Measurements from ENCODE around the gene RIIAD1. TPM values are rescaled to one million over a fixed set of nuclear protein-coding genes. Genes with fewer than 3 reads are reported as not detected.
A peak's percentile ranks its signal among the peaks of the same experiment; 100 is the strongest.
"Not testable (repeated sequence)": the region's sequence is repeated elsewhere in the genome, so short reads cannot be mapped to it uniquely, and the experiment has no call there.

RIIAD1 gene
- polyA plus RNA-seq, 3 donors: not detected

- H3K27me3 ChIP-seq (ENCODE audit: control insufficient read depth in 2 of 2, insufficient read depth in 2 of 2, low read length in 2 of 2): no peaks in the 10 kb centered on the region
- no peaks in the 10 kb centered on the region for H3K27me3 Mint-ChIP-seq (ENCODE audit: low read depth in 3 of 3)
- H3K4me1 Mint-ChIP-seq: peaks cover 27% of the 10 kb centered on the region
- no peak for TF ChIP-seq CTCF (IDR thresholded peaks at IDR 0.05)
- H2AFZ ChIP-seq (ENCODE audit: insufficient read depth, low read depth, low read length, poor library complexity, severe bottlenecking): peak overlapping the region; percentile 97
- H3K9me3 Mint-ChIP-seq: peaks cover 0 to 2% (median 0%) of the 10 kb centered on the region in 7 donors
- no peaks in the 10 kb centered on the region for H3K79me2 ChIP-seq (ENCODE audit: insufficient read depth, low read length)
- peak overlapping the region; percentile 74 to 88 (median 85) for H3K27ac Mint-ChIP-seq
- H3K4me3 Mint-ChIP-seq: peak overlapping the region; percentile 89 to 97
- peak overlapping the region in 1 of 2 donors; percentile 76 for H3K27ac ChIP-seq (ENCODE audit: low read depth in 1 of 2, low read length in 2 of 2)
- peaks cover 22 to 29% of the 10 kb centered on the region in 2 donors for H3K36me3 ChIP-seq (replicated peaks in 1 of 2; ENCODE audit: control insufficient read depth in 1 of 2, insufficient read depth in 2 of 2, low read length in 2 of 2)
- H3K4me3 ChIP-seq (replicated peaks in 1 of 3; ENCODE audit: low read depth in 2 of 3, low read length in 3 of 3): peak overlapping the region; percentile 78 to 91 (median 80)
- peaks cover 27 to 30% of the 10 kb centered on the region in 2 donors for H3K36me3 Mint-ChIP-seq
- DNase-seq: peak in 1 of 3 donors; percentile 22
- no peaks in the 10 kb centered on the region for H3K9me3 ChIP-seq (replicated peaks in 1 of 2; ENCODE audit: control insufficient read depth in 1 of 2, insufficient read depth in 1 of 2, low read length in 2 of 2)
- 72% methylated on average over 8 of the region's 10 CpGs for WGBS (ENCODE audit: insufficient coverage)
- peak overlapping the region; percentile 79 for H3K9ac ChIP-seq (ENCODE audit: insufficient read depth, low read length, poor library complexity, severe bottlenecking)
- intact Hi-C loops (cut with micrococcal nuclease): no loop called here
- H3K4me2 ChIP-seq (replicated peaks; ENCODE audit: extremely low read depth, low read length, poor library complexity, severe bottlenecking): peak overlapping the region; percentile 96
- H4K20me1 ChIP-seq (ENCODE audit: insufficient read depth, low read length): no peaks in the 10 kb centered on the region
- peaks cover 21 to 28% of the 10 kb centered on the region in 2 donors for H3K4me1 ChIP-seq (ENCODE audit: control insufficient read depth in 1 of 2, insufficient read depth in 2 of 2, low read length in 2 of 2)
Observed at GRCh38 chr1:151763990-151764389, 42.7 kb downstream of the RIIAD1 start.

GRCh38 chr1:151768351-151769066 lies 47.2 kb downstream of the RIIAD1 start:
- H3K27me3 Mint-ChIP-seq (ENCODE audit: low read depth in 3 of 3); H2AFZ ChIP-seq (ENCODE audit: insufficient read depth, low read depth, low read length, poor library complexity, severe bottlenecking); intact Hi-C loops (cut with micrococcal nuclease); DNase-seq; H4K20me1 ChIP-seq (ENCODE audit: insufficient read depth, low read length); H3K27me3 ChIP-seq (ENCODE audit: control insufficient read depth in 2 of 2, insufficient read depth in 2 of 2, low read length in 2 of 2); H3K9ac ChIP-seq (ENCODE audit: insufficient read depth, low read length, poor library complexity, severe bottlenecking); H3K4me3 Mint-ChIP-seq; H3K9me3 Mint-ChIP-seq; H3K79me2 ChIP-seq (ENCODE audit: insufficient read depth, low read length); H3K4me2 ChIP-seq (replicated peaks; ENCODE audit: extremely low read depth, low read length, poor library complexity, severe bottlenecking); H3K27ac Mint-ChIP-seq; H3K9me3 ChIP-seq (replicated peaks in 1 of 2; ENCODE audit: control insufficient read depth in 1 of 2, insufficient read depth in 1 of 2, low read length in 2 of 2); H3K4me3 ChIP-seq (replicated peaks in 1 of 3; ENCODE audit: low read depth in 2 of 3, low read length in 3 of 3); H3K27ac ChIP-seq (ENCODE audit: low read depth in 1 of 2, low read length in 2 of 2); H3K36me3 ChIP-seq (replicated peaks in 1 of 2; ENCODE audit: control insufficient read depth in 1 of 2, insufficient read depth in 2 of 2, low read length in 2 of 2); H3K36me3 Mint-ChIP-seq: not testable (repeated sequence)
- WGBS (ENCODE audit: insufficient coverage): no CpG with 5 or more reads among the region's 7 CpGs
- H3K4me1 Mint-ChIP-seq: peaks cover 18% of the 10 kb centered on the region
- H3K4me1 ChIP-seq (ENCODE audit: control insufficient read depth in 1 of 2, insufficient read depth in 2 of 2, low read length in 2 of 2): peaks cover 13 to 18% of the 10 kb centered on the region in 2 donors

- H3K27ac ChIP-seq (ENCODE audit: low read depth in 1 of 2, low read length in 2 of 2); H3K36me3 ChIP-seq (replicated peaks in 1 of 2; ENCODE audit: control insufficient read depth in 1 of 2, insufficient read depth in 2 of 2, low read length in 2 of 2); H2AFZ ChIP-seq (ENCODE audit: insufficient read depth, low read depth, low read length, poor library complexity, severe bottlenecking); H3K27me3 ChIP-seq (ENCODE audit: control insufficient read depth in 2 of 2, insufficient read depth in 2 of 2, low read length in 2 of 2); H3K4me2 ChIP-seq (replicated peaks; ENCODE audit: extremely low read depth, low read length, poor library complexity, severe bottlenecking); H3K79me2 ChIP-seq (ENCODE audit: insufficient read depth, low read length); H4K20me1 ChIP-seq (ENCODE audit: insufficient read depth, low read length); H3K36me3 Mint-ChIP-seq; DNase-seq; H3K4me3 Mint-ChIP-seq; H3K9me3 ChIP-seq (replicated peaks in 1 of 2; ENCODE audit: control insufficient read depth in 1 of 2, insufficient read depth in 1 of 2, low read length in 2 of 2); H3K9me3 Mint-ChIP-seq; H3K9ac ChIP-seq (ENCODE audit: insufficient read depth, low read length, poor library complexity, severe bottlenecking); intact Hi-C loops (cut with micrococcal nuclease); H3K27me3 Mint-ChIP-seq (ENCODE audit: low read depth in 3 of 3); H3K27ac Mint-ChIP-seq; H3K4me3 ChIP-seq (replicated peaks in 1 of 3; ENCODE audit: low read depth in 2 of 3, low read length in 3 of 3): not testable (repeated sequence)
- WGBS (ENCODE audit: insufficient coverage): 100% methylated on average over 9 of the region's 34 CpGs
- H3K4me1 ChIP-seq (ENCODE audit: control insufficient read depth in 1 of 2, insufficient read depth in 2 of 2, low read length in 2 of 2): peaks cover 6 to 11% of the 10 kb centered on the region in 2 donors
- H3K4me1 Mint-ChIP-seq: peaks cover 11% of the 10 kb centered on the region
Observed at GRCh38 chr1:151769270-151769669, 47.9 kb downstream of the RIIAD1 start.

All from CD14-positive monocyte (primary cell).